K562 (cell line): ENCODE data around the gene THAP2.

Experiments used
- E2F8 ChIP-seq: fragments of 450-650 bp; IDR thresholded peaks from 2 replicates; pipeline ENCODE4 v1.7.1; 2018; ENCODE audit warnings: mild to moderate bottlenecking, low read depth; ENCODE audit not compliant: partially characterized antibody
- FOXO4 ChIP-seq: fragments of 450-650 bp; formaldehyde crosslinking; IDR thresholded peaks from 2 replicates; pipeline ENCODE4 v1.4.0; 2020; ENCODE audit warnings: mild to moderate bottlenecking, moderate library complexity
- GATA2 ChIP-seq: sonication (generic); formaldehyde crosslinking; IDR thresholded peaks from 2 replicates; pipeline ENCODE4 v1.4.0; 2020; ENCODE audit warnings: mild to moderate bottlenecking, missing genetic modification reagents
- NCOA1 ChIP-seq: fragments of 450-650 bp; IDR thresholded peaks from 2 replicates; pipeline ENCODE4 v1.6.1; 2016; ENCODE audit warnings: low read depth
- NR1H2 ChIP-seq: sonication (generic); formaldehyde crosslinking; IDR thresholded peaks from 2 replicates; pipeline ENCODE4 v1.4.0; 2020; ENCODE audit warnings: mild to moderate bottlenecking, missing genetic modification reagents
- NUFIP1 ChIP-seq: fragments of 450-650 bp; IDR thresholded peaks from 2 replicates; pipeline ENCODE4 v1.6.1; 2018; ENCODE audit not compliant: partially characterized antibody
- POLR2AphosphoS5 ChIP-seq: IDR thresholded peaks from 2 replicates; pipeline ENCODE4 v1.6.1; 2011; ENCODE audit warnings: mild to moderate bottlenecking, low read depth, low read length, moderate library complexity; ENCODE audit not compliant: control insufficient read depth, insufficient read depth
- SIX5 ChIP-seq, 2 experiments: IDR thresholded peaks; 2 replicates each; pipeline ENCODE4 v1.6.1; 2011; ENCODE audit warnings: low read length in 2 of 2, borderline replicate concordance in 1 of 2, low read depth in 1 of 2, mild to moderate bottlenecking in 1 of 2, moderate library complexity in 1 of 2; ENCODE audit not compliant: insufficient read depth in 1 of 2
- SMAD1 ChIP-seq: fragments of 150-350 bp; IDR thresholded peaks from 2 replicates; pipeline ENCODE4 v1.6.1; 2014; ENCODE audit warnings: low read length, low read depth; ENCODE audit not compliant: partially characterized antibody
- SREBF2 ChIP-seq: sonication (generic); formaldehyde crosslinking; IDR thresholded peaks from 2 replicates; pipeline ENCODE4 v1.4.0; 2020; ENCODE audit warnings: mild to moderate bottlenecking, missing genetic modification reagents
- ZFP30 ChIP-seq: fragments of 250-450 bp; sonication (Bioruptor Pico); IDR thresholded peaks from 2 replicates; pipeline ENCODE4 v1.8.0; 2022; ENCODE audit warnings: moderate library complexity, mild to moderate bottlenecking, inconsistent platforms, borderline replicate concordance
- ZNF146 ChIP-seq: IDR thresholded peaks from one replicate; pipeline ENCODE4 v1.6.1; 2018; ENCODE audit warnings: missing compliant biosample characterization; ENCODE audit not compliant: unreplicated experiment

- TF ChIP-seq SREBF2 (CRISPR knock-in tag) (no peak), GATA2 (CRISPR knock-in tag) (no peak), ZFP30 (CRISPR knock-in tag) (no peak), POLR2AphosphoS5 (no peak), SMAD1 (no peak), FOXO4 (CRISPR knock-in tag) (no peak), NR1H2 (CRISPR knock-in tag) (no peak), SIX5 (IDR thresholded peaks at IDR 0.05; ENCODE audit: borderline replicate concordance in 1 of 2, insufficient read depth in 1 of 2, low read depth in 1 of 2, low read length in 2 of 2) (no peak), NUFIP1 (no peak), NCOA1 (no peak), E2F8 (no peak), ZNF146 (no peak)
These were observed 36.6 kb upstream of the THAP2 start for GRCh38 chr12:71627438-71628002.
